NCI-H1105 treated with DMSO at 0.1 percent for 48 hours (cell line): Measurements from ENCODE around the gene VEPH1.

Experiments used
- DNase-seq: peaks from one replicate; lab custom pipeline; 2025; lab: John Stamatoyannopoulos, UW

Gene VEPH1

GRCh38 chr3:157502916-157503595 is at the start of gene VEPH1:
Gene VEPH1 (minus strand): TSS chr3:157503416. CDS start chr3:157495349, 8,067 bp downstream.
- no peak for DNase-seq

- DNase-seq, result no peak
These were observed 48.7 kb upstream of the VEPH1 start for GRCh38 chr3:157551961-157552360.

- DNase-seq, result no peak
These were observed 46.3 kb upstream of the VEPH1 start for GRCh38 chr3:157549498-157549897.

GRCh38 chr3:157544501-157545130 is 41.4 kb upstream of the VEPH1 start:
- DNase-seq, result no peak

GRCh38 chr3:157543501-157544035 is 40.4 kb upstream of the VEPH1 start:
- DNase-seq, result no peak

- no peak for DNase-seq
These were observed 39.7 kb upstream of the VEPH1 start for GRCh38 chr3:157542711-157543500.

GRCh38 chr3:157541506-157542236 is 38.5 kb upstream of the VEPH1 start:
- no peak for DNase-seq

- no peak for DNase-seq
These were observed 37.4 kb upstream of the VEPH1 start for GRCh38 chr3:157540656-157541055.

GRCh38 chr3:157535667-157536066 is 32.5 kb upstream of the VEPH1 start:
- no peak for DNase-seq

GRCh38 chr3:157534725-157535161 is 31.5 kb upstream of the VEPH1 start:
- no peak for DNase-seq

GRCh38 chr3:157533298-157534070 is 30.3 kb upstream of the VEPH1 start:
- DNase-seq, result no peak

- DNase-seq, result peak; percentile 86
These were observed 29.5 kb upstream of the VEPH1 start for GRCh38 chr3:157532529-157533297.

GRCh38 chr3:157531771-157532170 is 28.6 kb upstream of the VEPH1 start:
- no peak for DNase-seq

GRCh38 chr3:157531301-157531660 is 28.1 kb upstream of the VEPH1 start:
- no peak for DNase-seq

- no peak for DNase-seq
These were observed 27.6 kb upstream of the VEPH1 start for GRCh38 chr3:157530637-157531300.

- DNase-seq, result no peak
These were observed 26.5 kb upstream of the VEPH1 start for GRCh38 chr3:157529751-157530150.

GRCh38 chr3:157529085-157529484 is 25.9 kb upstream of the VEPH1 start:
- DNase-seq, result no peak

- no peak for DNase-seq
These were observed 24.1 kb upstream of the VEPH1 start for GRCh38 chr3:157527131-157527881.

- DNase-seq, result no peak
These were observed 22.8 kb upstream of the VEPH1 start for GRCh38 chr3:157526036-157526435.
